Gastroesophageal sphincter (tissue), 4 donors: ENCODE measurements around the gene LGALS1. TPM values are rescaled to one million over a fixed set of nuclear protein-coding genes. Genes with fewer than 3 reads are reported as not detected.

ENCODE experiments used
- ATAC-seq: fragments of 150-250 bp; one replicate; pipeline ENCODE4 v1.9.1; 2016; ENCODE audit warnings: mild to moderate bottlenecking, moderate library complexity
- H3K27ac ChIP-seq, 4 donors: fragments of 200-600 bp; sonication (generic) in 3 of 4; 1 replicate in 3 of 4; 2 replicates in 1 of 4; pipeline ENCODE4 v1.5.1; 2016 to 2019
- H3K27me3 ChIP-seq: fragments of 200-600 bp; sonication (generic); one replicate; pipeline ENCODE4 v1.5.1; 2019
- H3K36me3 ChIP-seq, 2 donors: fragments of 200-600 bp; sonication (generic); one replicate each; pipeline ENCODE4 v1.5.1; 2019; ENCODE audit warnings: control low read depth in 1 of 2
- H3K4me1 ChIP-seq, 3 donors: fragments of 200-600 bp; sonication (generic); 1 replicate in 2 of 3; 2 replicates in 1 of 3; pipeline ENCODE4 v1.5.1; 2016 to 2019; ENCODE audit warnings: control low read depth in 2 of 3
- H3K4me3 ChIP-seq, 2 donors: fragments of 200-600 bp; sonication (generic); one replicate each; pipeline ENCODE4 v1.5.1; 2019; ENCODE audit warnings: mild to moderate bottlenecking in 1 of 2, moderate library complexity in 1 of 2
- H3K9me3 ChIP-seq, 3 donors: fragments of 200-600 bp; sonication (generic); one replicate each; pipeline ENCODE4 v1.5.1; 2017 to 2019; ENCODE audit warnings: control low read depth in 2 of 3
- EP300 ChIP-seq: sonication (generic); formaldehyde crosslinking; IDR thresholded peaks from one replicate; pipeline ENCODE4 v1.6.1; 2017; ENCODE audit warnings: antibody characterized with exemption, mild to moderate bottlenecking
- POLR2A ChIP-seq, 2 donors: fragments of 450-650 bp; IDR thresholded peaks; one replicate each; pipeline ENCODE4 v1.6.1; 2017; ENCODE audit warnings: antibody characterized with exemption in 2 of 2, mild to moderate bottlenecking in 2 of 2, moderate library complexity in 1 of 2
- POLR2AphosphoS5 ChIP-seq: sonication (generic); formaldehyde crosslinking; IDR thresholded peaks from one replicate; pipeline ENCODE4 v1.6.1; 2017; ENCODE audit warnings: antibody characterized with exemption
- WGBS, 2 donors: methylation state at CpG; one replicate each; pipeline ENCODE4 v1.1.5; 2018; ENCODE audit warnings: low coverage in 1 of 2; 5-methylcytosine and 5-hydroxymethylcytosine counted together
- total RNA-seq, 4 donors: library from RNA; depleted of rRNA; stranded (reverse); fragments of >200 nt; gene quantifications; one replicate each; pipeline ENCODE4 v1.1.0, GENCODE V29; 2016
- TF ChIP-seq, protein P1 (sequence below), 4 experiments: fragments of 200-600 bp in 2 of 4; fragments of 450-650 bp in 2 of 4; sonication (generic) in 1 of 4; IDR thresholded peaks; one replicate each; pipeline ENCODE4 v1.5.1; 2017 to 2019; ENCODE audit warnings: antibody characterized with exemption in 4 of 4, mild to moderate bottlenecking in 2 of 4, moderate library complexity in 2 of 4

LGALS1 gene
- total RNA-seq, 4 donors from 2014 or later, result 747 to 1,092 (median 1,059) TPM

DNA sequence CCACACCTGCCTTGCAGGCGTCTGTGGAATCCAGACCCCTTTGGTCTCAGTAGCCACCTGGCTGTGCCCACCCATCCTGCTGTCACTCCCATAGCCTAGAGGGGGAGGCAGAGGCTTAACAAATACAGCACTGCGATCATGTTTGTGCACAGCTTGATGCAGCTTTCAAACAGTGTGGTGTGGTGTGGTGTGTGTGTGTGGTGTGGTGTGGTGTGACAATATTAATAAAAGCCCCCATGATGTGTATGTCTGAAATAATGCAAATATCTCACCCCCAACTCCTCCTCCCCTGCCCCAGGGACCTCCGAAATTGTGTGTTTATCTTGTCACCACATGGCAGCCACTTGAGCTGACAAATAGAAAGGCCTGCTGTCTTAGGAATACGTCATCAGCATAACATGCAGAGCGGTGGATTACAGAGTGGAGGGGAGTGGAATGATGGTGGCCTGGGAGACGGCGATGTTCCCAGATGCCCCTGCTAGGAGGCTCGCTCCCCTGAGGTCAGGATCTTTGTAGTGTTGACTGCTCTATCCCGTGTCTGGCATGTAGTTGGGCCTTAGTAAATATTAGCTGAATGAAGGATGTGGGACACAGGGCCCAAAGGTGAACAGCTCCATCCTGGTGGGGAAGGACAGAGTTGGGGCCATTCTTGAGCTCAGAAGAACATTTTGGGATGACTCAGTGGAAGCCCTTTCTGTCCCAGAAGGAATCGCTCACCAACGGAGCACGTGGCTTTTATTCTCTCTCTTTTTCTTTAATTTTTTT is 14.1 kb upstream of the LGALS1 start:
- 15 to 25% methylated on average over 5 to 7 of the region's 12 CpGs for WGBS, 2 donors
- H3K4me3 ChIP-seq, result no peak overlapping the region
- H3K9me3 ChIP-seq, result no peaks in the 10 kb centered on the region
- peak overlapping the region; percentile 30 to 87 (median 85) for H3K27ac ChIP-seq
- peaks cover 0 to 16% of the 10 kb centered on the region in 2 donors for H3K36me3 ChIP-seq
- H3K4me1 ChIP-seq, result peaks cover 0 to 53% (median 28%) of the 10 kb centered on the region in 3 donors
- no peak for ATAC-seq
- TF ChIP-seq POLR2A (IDR thresholded peaks at IDR 0.05) (no peak), EP300 (no peak), POLR2AphosphoS5 (no peak)
- TF ChIP-seq, protein P1, sequence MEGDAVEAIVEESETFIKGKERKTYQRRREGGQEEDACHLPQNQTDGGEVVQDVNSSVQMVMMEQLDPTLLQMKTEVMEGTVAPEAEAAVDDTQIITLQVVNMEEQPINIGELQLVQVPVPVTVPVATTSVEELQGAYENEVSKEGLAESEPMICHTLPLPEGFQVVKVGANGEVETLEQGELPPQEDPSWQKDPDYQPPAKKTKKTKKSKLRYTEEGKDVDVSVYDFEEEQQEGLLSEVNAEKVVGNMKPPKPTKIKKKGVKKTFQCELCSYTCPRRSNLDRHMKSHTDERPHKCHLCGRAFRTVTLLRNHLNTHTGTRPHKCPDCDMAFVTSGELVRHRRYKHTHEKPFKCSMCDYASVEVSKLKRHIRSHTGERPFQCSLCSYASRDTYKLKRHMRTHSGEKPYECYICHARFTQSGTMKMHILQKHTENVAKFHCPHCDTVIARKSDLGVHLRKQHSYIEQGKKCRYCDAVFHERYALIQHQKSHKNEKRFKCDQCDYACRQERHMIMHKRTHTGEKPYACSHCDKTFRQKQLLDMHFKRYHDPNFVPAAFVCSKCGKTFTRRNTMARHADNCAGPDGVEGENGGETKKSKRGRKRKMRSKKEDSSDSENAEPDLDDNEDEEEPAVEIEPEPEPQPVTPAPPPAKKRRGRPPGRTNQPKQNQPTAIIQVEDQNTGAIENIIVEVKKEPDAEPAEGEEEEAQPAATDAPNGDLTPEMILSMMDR (IDR thresholded peaks at IDR 0.05), result peak in 3 of 4 experiments; percentile 43 to 68 (median 54)
- no peaks in the 10 kb centered on the region for H3K27me3 ChIP-seq

- H3K4me1 ChIP-seq, result peaks cover 0 to 53% (median 28%) of the 10 kb centered on the region in 3 donors
- H3K27me3 ChIP-seq, result no peaks in the 10 kb centered on the region
- no peak overlapping the region for H3K4me3 ChIP-seq
- peaks cover 0 to 22% of the 10 kb centered on the region in 2 donors for H3K36me3 ChIP-seq
- 60 to 80% methylated on average over 1 of the region's 5 CpGs for WGBS, 2 donors
- TF ChIP-seq EP300 (no peak), POLR2A (IDR thresholded peaks at IDR 0.05) (no peak), POLR2AphosphoS5 (no peak)
- TF ChIP-seq, protein P1 (IDR thresholded peaks at IDR 0.05), result no peak
- no peaks in the 10 kb centered on the region for H3K9me3 ChIP-seq
- H3K27ac ChIP-seq, result peak overlapping the region; percentile 30 to 85 (median 80)
- no peak for ATAC-seq
Observed at GRCh38 chr22:37662039-37662438, 13.4 kb upstream of the LGALS1 start.

DNA sequence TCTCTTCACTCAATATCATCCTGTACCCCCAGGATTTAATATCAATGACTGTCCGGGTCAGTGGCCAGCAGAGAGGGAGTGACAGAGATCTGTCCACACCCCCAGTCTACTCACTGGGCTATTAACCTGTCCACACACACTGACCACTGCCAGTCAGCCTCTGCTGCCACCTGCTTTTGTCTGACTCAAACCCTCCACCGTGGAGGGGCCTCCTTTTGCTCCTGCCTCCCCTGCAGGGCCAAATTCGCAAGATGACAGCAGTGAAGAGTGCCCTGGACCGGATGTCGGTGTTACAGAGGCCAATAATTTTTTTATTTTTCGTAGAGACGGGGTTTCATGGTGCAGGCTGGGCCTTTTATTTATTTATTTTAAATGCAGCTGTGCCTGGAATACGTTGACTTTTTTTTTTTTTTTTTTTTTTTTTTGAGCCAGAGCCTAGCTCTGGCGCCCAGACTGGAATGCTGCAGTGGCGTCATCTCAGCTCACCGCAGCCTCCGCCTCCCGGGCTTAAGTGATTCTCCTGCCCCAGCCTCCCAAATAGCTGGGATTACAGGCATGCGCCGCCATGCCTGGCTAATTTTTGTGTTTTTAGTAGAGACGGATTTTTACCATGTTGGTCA is 11.8 kb upstream of the LGALS1 start:
- 51 to 64% methylated on average over 9 to 13 of the region's 16 CpGs for WGBS, 2 donors
- ATAC-seq, result no peak

GRCh38 chr22:37664249-37665101 is 11.0 kb upstream of the LGALS1 start:
- Histone ChIP-seq H3K27me3 (no peaks in the 10 kb centered on the region), H3K36me3 (peaks cover 0 to 22% of the 10 kb centered on the region in 2 donors), H3K4me3 (no peak overlapping the region), H3K9me3 (no peaks in the 10 kb centered on the region), H3K27ac (peak overlapping the region in 2 of 4 donors; percentile 3 to 46), H3K4me1 (peaks cover 0 to 57% (median 19%) of the 10 kb centered on the region in 3 donors)
- 72 to 75% methylated on average over 4 to 10 of the region's 16 CpGs for WGBS, 2 donors
- ATAC-seq, result no peak
- TF ChIP-seq EP300, result no peak
- no peak for TF ChIP-seq POLR2AphosphoS5
- no peak for TF ChIP-seq POLR2A (IDR thresholded peaks at IDR 0.05)
- TF ChIP-seq, protein P1 (IDR thresholded peaks at IDR 0.05), result no peak

More for the DNA sequence above, 11.8 kb upstream of the LGALS1 start:
- Histone ChIP-seq H3K27ac (peak overlapping the region in 3 of 4 donors; percentile 41 to 85 (median 42)), H3K4me3 (no peak overlapping the region), H3K4me1 (peaks cover 0 to 55% (median 22%) of the 10 kb centered on the region in 3 donors), H3K27me3 (no peaks in the 10 kb centered on the region), H3K36me3 (peaks cover 0 to 22% of the 10 kb centered on the region in 2 donors), H3K9me3 (no peaks in the 10 kb centered on the region)
- TF ChIP-seq EP300 (no peak), POLR2AphosphoS5 (peak; percentile 4)

- no peak for ATAC-seq
- Histone ChIP-seq H3K27me3 (no peaks in the 10 kb centered on the region), H3K4me1 (peaks cover 0 to 52% (median 15%) of the 10 kb centered on the region in 3 donors), H3K27ac (peak overlapping the region in 2 of 4 donors; percentile 3 to 46), H3K4me3 (no peak overlapping the region), H3K9me3 (no peaks in the 10 kb centered on the region), H3K36me3 (peaks cover 0 to 22% of the 10 kb centered on the region in 2 donors)
- WGBS, 2 donors, result 80% methylated on average over 9 of the region's 24 CpGs; no CpG with 5 or more reads in 1 of the 2 donors
- TF ChIP-seq, protein P1 (IDR thresholded peaks at IDR 0.05), result no peak
- no peak for TF ChIP-seq EP300
- TF ChIP-seq POLR2A (IDR thresholded peaks at IDR 0.05), result no peak
- TF ChIP-seq POLR2AphosphoS5, result no peak
Observed at GRCh38 chr22:37665487-37665886, 9.9 kb upstream of the LGALS1 start.
